GM18505 (cell line): ENCODE measurements around the gene DIABLO.

Source experiments
- ATAC-seq: cut with Tn5 transposase; IDR thresholded peaks from one replicate; pipeline ENCODE4 v1.9.1; 2021; ENCODE audit not compliant: unreplicated experiment
- POLR2A ChIP-seq: IDR thresholded peaks from 4 replicates; pipeline ENCODE4 v1.6.1; 2011; ENCODE audit warnings: borderline replicate concordance; ENCODE audit not compliant: insufficient read depth, insufficient read length; ENCODE audit errors: extremely low read depth

DIABLO gene

GRCh38 chr12:122166422-122167349, 59.2 kb downstream of the DIABLO start:
- no peak for TF ChIP-seq POLR2A
- ATAC-seq, result no peak

GRCh38 chr12:122162976-122163375, 62.9 kb downstream of the DIABLO start:
- no peak for TF ChIP-seq POLR2A
- no peak for ATAC-seq

GRCh38 chr12:122161682-122162081, 64.2 kb downstream of the DIABLO start:
- ATAC-seq, result no peak
- TF ChIP-seq POLR2A, result no peak

GRCh38 chr12:122160761-122161160, 65.1 kb downstream of the DIABLO start:
- ATAC-seq, result no peak
- no peak for TF ChIP-seq POLR2A

- no peak for TF ChIP-seq POLR2A
- no peak for ATAC-seq
Measured at GRCh38 chr12:122159882-122160281, 66.0 kb downstream of the DIABLO start.

GRCh38 chr12:122158700-122159285, 67.1 kb downstream of the DIABLO start:
- TF ChIP-seq POLR2A, result no peak
- ATAC-seq, result no peak
